ENCODE results near the gene FAM25C. TPM values are rescaled to one million over a fixed set of nuclear protein-coding genes. Genes with fewer than 3 reads are reported as not detected.
"Not testable (repeated sequence)": the region's sequence is repeated elsewhere in the genome, so short reads cannot be mapped to it uniquely, and the experiment has no call there.

Gene FAM25C
- total RNA-seq (2014; rRNA removed; shearing (Covaris generic)): not detected in 2 replicates

- DNase-seq, H3K27me3 ChIP-seq, H3K36me3 ChIP-seq: not testable (repeated sequence)
These were observed at the start of gene FAM25C for GRCh38 chr10:47999691-48000090. TSS of gene FAM25C (minus strand) at chr10:47999791. CDS start at chr10:47999765, 26 bp downstream.

GRCh38 chr10:48044557-48044956, 45.0 kb upstream of the FAM25C start:
- DNase-seq; H3K27ac ChIP-seq; H3K36me3 ChIP-seq; H3K27me3 ChIP-seq; H3K4me3 ChIP-seq; H3K9me3 ChIP-seq (replicated peaks); H3K4me1 ChIP-seq: not testable (repeated sequence)

More at GRCh38 chr10:47999691-48000090, at the start of gene FAM25C:
- not testable (repeated sequence) for H3K4me3 ChIP-seq; H3K27ac ChIP-seq; H3K9me3 ChIP-seq (replicated peaks); H3K4me1 ChIP-seq

- DNase-seq; H3K27ac ChIP-seq; H3K36me3 ChIP-seq; H3K4me3 ChIP-seq; H3K9me3 ChIP-seq (replicated peaks); H3K4me1 ChIP-seq; H3K27me3 ChIP-seq: not testable (repeated sequence)
These were observed 31.8 kb upstream of the FAM25C start for GRCh38 chr10:48031390-48031789.

DNA sequence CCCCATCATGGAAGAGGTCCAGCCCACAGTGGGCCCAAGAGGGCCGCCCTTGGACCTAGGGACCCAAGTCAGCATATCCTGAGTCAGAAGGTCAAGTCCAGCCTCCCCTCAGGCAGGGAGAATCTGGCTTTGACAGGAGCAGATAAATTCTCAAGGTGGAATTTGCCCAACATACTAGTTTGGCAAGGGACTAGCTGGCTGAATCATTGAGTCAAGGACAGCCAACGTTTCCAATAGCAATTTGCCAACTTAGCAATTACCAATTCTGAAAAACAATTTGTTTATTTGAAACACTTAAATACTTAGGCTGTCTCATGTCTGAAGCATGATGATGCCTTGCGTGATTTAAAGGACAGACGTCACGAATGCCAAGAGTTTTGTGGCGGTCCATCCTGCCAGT, 2.7 kb upstream of the FAM25C start:
- DNase-seq; H3K4me1 ChIP-seq; H3K9me3 ChIP-seq (replicated peaks); H3K4me3 ChIP-seq; H3K27ac ChIP-seq; H3K36me3 ChIP-seq; H3K27me3 ChIP-seq: not testable (repeated sequence)

DNA sequence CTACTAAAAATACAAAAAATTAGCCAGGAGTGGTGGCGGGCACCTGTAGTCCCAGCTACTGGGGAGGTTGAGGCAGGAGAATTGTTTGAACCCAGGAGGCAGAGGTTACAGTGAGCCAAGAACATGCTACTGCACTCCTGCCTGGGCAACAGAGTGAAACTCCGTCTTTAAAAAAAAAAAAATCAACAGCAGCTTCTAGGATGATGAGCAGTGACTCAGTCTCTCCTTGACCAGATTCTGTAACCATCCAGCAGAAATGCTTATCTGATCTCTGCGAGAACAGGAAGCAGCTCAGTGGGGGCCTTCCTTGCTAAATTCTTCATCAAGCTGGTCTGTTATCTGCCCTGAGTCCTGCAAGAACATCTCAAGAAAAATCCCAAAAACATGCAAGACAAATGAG, 5.5 kb downstream of the FAM25C start:
- H3K36me3 ChIP-seq; H3K9me3 ChIP-seq (replicated peaks); DNase-seq; H3K4me1 ChIP-seq; H3K27me3 ChIP-seq; H3K27ac ChIP-seq; H3K4me3 ChIP-seq: not testable (repeated sequence)

- not testable (repeated sequence) for H3K4me3 ChIP-seq; H3K36me3 ChIP-seq; H3K27ac ChIP-seq; H3K27me3 ChIP-seq; DNase-seq; H3K9me3 ChIP-seq (replicated peaks); H3K4me1 ChIP-seq
These were observed 7.0 kb downstream of the FAM25C start for GRCh38 chr10:47992560-47992959.

- not testable (repeated sequence) for DNase-seq; H3K9me3 ChIP-seq (replicated peaks); H3K4me1 ChIP-seq; H3K36me3 ChIP-seq; H3K27me3 ChIP-seq; H3K4me3 ChIP-seq; H3K27ac ChIP-seq
These were observed 7.9 kb downstream of the FAM25C start for GRCh38 chr10:47991706-47992105.

GRCh38 chr10:47990097-47990496, 9.5 kb downstream of the FAM25C start:
- H3K27ac ChIP-seq; H3K4me3 ChIP-seq; H3K27me3 ChIP-seq; H3K36me3 ChIP-seq; H3K9me3 ChIP-seq (replicated peaks); DNase-seq; H3K4me1 ChIP-seq: not testable (repeated sequence)

GRCh38 chr10:47989542-47989950, 10.0 kb downstream of the FAM25C start:
- H3K9me3 ChIP-seq (replicated peaks); H3K4me1 ChIP-seq; H3K27ac ChIP-seq; H3K36me3 ChIP-seq; H3K4me3 ChIP-seq; H3K27me3 ChIP-seq; DNase-seq: not testable (repeated sequence)

- not testable (repeated sequence) for H3K27me3 ChIP-seq; H3K9me3 ChIP-seq (replicated peaks); H3K4me1 ChIP-seq; DNase-seq; H3K27ac ChIP-seq; H3K36me3 ChIP-seq; H3K4me3 ChIP-seq
These were observed 10.7 kb downstream of the FAM25C start for GRCh38 chr10:47988718-47989541.

DNA sequence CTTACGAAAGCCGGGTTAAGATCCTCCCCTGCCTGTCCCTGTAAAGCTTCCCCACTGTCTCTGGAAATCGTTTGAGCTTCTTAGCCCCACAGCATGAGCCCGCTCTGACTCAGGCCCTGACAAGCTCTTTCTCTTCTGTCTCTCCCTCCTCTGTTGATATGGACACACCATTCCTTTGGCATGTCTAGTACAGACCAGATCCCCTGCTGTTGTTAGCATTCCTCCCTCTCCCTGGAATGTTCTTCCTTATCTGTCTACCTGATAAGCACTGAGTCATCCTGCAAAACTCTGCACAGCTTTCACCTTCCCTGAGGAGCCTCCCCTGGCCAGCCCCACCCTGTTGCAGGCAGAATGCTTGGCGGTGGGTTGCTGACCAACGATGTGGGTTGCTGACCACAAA, 11.6 kb downstream of the FAM25C start:
- H3K27ac ChIP-seq; DNase-seq; H3K4me3 ChIP-seq; H3K36me3 ChIP-seq; H3K9me3 ChIP-seq (replicated peaks); H3K4me1 ChIP-seq; H3K27me3 ChIP-seq: not testable (repeated sequence)

DNA sequence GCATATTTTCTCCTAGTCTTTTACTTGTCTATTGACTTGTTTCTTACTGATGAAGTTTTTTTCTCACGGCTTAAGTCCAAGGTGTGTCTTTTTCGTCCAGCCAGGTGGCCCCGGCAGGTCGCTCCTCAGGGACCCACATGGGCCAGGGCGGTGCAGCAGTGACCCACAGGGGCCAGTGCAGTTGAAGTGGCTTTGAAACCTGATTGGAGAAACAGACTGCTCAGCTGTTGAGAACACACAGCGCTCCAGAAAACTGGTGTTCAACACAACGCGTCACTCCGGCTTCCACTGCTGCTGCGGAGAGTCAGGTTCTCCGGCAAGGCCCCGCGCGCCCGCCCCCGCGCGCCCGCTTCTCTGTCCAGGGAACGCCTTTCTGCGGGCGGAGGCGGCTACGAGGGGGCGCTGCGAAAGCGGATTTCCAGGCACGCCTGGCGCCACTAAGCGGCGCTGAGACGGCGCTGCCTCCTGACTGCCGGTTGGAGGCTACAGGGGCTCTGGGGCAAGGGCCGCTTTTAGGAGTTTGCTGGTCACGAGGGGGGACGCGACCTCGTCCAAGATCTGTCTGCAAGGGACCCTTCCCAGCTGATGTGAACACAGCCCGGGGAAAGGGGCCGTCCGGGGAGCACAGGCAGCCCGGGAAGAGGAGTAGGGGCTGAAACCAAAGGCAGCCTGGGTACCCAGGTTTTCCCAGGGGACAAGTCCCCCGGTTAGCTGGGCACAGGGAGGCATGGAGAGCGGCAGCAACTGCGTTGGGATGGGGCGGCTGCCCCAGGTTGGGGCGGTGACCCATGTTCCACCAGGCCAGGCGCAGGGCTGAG, 13.0 kb downstream of the FAM25C start:
- H3K36me3 ChIP-seq; H3K27me3 ChIP-seq; H3K27ac ChIP-seq; H3K4me3 ChIP-seq; DNase-seq; H3K9me3 ChIP-seq (replicated peaks); H3K4me1 ChIP-seq: not testable (repeated sequence)

GRCh38 chr10:47975409-47975808, 24.2 kb downstream of the FAM25C start:
- H3K4me3 ChIP-seq; H3K27ac ChIP-seq; H3K4me1 ChIP-seq; H3K9me3 ChIP-seq (replicated peaks); H3K36me3 ChIP-seq; H3K27me3 ChIP-seq; DNase-seq: not testable (repeated sequence)

DNA sequence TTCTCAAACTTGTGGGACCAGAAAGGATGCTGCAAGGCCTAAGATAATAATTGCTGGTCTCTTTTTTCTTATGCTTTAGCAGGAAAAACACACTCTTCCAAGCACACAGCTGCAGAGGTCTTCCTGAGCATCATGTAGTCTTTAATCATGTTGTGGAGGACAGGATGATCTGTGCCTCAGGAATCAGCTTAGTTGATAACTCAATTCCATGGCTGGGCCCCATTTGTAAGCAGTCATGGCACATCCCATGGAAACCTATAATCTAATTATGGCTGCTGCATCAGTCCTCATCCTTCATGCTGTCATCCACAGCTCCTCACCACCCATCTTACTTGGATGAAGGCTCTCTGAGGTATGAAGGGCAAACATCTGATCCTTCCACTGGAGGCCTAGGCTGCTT, 26.5 kb downstream of the FAM25C start:
- not testable (repeated sequence) for DNase-seq; H3K9me3 ChIP-seq (replicated peaks); H3K4me1 ChIP-seq; H3K36me3 ChIP-seq; H3K27me3 ChIP-seq; H3K4me3 ChIP-seq; H3K27ac ChIP-seq

DNA sequence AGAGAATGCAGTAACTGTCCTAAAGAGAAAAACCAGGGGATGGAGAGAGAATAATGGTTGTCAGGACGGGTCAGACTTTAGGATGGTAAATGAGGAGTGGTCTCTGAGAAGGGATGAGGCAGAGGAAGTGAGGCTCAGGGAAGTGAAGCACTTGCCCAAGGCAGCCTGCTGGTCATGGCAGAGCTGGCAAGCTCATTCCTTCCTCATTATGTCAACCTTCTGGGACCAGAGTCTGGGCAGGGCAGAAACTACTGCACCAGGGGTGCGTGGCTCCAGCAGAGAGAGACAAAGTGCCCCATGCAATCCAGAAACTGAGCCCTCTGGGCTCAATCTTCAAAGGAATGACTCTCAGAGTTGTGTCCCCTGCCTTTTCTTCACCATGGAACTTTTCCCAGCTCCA, 27.5 kb downstream of the FAM25C start:
- not testable (repeated sequence) for H3K9me3 ChIP-seq (replicated peaks); H3K4me3 ChIP-seq; DNase-seq; H3K4me1 ChIP-seq; H3K27ac ChIP-seq; H3K36me3 ChIP-seq; H3K27me3 ChIP-seq

GRCh38 chr10:47971598-47971997, 28.0 kb downstream of the FAM25C start:
- DNase-seq; H3K36me3 ChIP-seq; H3K4me1 ChIP-seq; H3K4me3 ChIP-seq; H3K27me3 ChIP-seq; H3K27ac ChIP-seq; H3K9me3 ChIP-seq (replicated peaks): not testable (repeated sequence)
